Tibial nerve (tissue), 3 donors: ENCODE data around the gene KIF3A.

Experiments used
- POLR2A ChIP-seq, 2 donors: fragments of 450-650 bp; IDR thresholded peaks; one replicate each; pipeline ENCODE4 v1.6.1; 2017; ENCODE audit warnings: antibody characterized with exemption in 2 of 2, mild to moderate bottlenecking in 2 of 2, moderate library complexity in 2 of 2
- TF ChIP-seq, protein P1 (sequence below), 5 experiments: fragments of 200-600 bp in 3 of 5; fragments of 450-650 bp in 2 of 5; sonication (generic) in 3 of 5; IDR thresholded peaks; one replicate each; pipeline ENCODE4 v1.5.1; 2016 to 2019; ENCODE audit warnings: antibody characterized with exemption in 5 of 5, mild to moderate bottlenecking in 3 of 5, moderate library complexity in 2 of 5

DNA sequence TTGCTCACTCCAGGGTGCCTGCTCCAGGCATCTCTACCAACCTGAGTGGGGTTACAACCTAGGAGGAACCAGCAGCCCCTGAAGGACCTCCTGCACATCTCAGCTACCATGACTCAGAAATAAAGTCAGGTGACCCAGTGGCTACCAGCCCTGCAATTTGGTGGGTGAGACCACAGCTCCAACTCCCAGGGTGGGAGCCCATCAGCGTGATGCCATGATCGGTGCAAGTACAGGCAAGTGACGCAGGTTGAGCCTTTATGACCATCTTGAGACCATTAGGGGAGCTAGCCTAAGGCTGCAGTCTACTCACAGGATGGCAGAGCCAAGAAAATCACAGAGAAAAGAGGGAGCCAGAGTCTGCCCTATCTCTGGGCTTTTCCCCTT, 31.1 kb upstream of the KIF3A start:
- no peak for TF ChIP-seq POLR2A (IDR thresholded peaks at IDR 0.05)
- TF ChIP-seq, protein P1, sequence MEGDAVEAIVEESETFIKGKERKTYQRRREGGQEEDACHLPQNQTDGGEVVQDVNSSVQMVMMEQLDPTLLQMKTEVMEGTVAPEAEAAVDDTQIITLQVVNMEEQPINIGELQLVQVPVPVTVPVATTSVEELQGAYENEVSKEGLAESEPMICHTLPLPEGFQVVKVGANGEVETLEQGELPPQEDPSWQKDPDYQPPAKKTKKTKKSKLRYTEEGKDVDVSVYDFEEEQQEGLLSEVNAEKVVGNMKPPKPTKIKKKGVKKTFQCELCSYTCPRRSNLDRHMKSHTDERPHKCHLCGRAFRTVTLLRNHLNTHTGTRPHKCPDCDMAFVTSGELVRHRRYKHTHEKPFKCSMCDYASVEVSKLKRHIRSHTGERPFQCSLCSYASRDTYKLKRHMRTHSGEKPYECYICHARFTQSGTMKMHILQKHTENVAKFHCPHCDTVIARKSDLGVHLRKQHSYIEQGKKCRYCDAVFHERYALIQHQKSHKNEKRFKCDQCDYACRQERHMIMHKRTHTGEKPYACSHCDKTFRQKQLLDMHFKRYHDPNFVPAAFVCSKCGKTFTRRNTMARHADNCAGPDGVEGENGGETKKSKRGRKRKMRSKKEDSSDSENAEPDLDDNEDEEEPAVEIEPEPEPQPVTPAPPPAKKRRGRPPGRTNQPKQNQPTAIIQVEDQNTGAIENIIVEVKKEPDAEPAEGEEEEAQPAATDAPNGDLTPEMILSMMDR (IDR thresholded peaks at IDR 0.05) = no peak
